Tibial artery (tissue), 4 donors: ENCODE measurements around the gene SNAP47.

ENCODE experiments used
- DNase-seq, 2 donors: peaks; one replicate each; pipeline ENCODE4 v3.0.0-alpha.2; 2019
- H3K27ac ChIP-seq, 2 donors: fragments of 200-600 bp; sonication (generic) in 1 of 2; 1 replicate in 1 of 2; 2 replicates in 1 of 2; pipeline ENCODE4 v1.5.1; 2018 to 2019; ENCODE audit warnings: mild to moderate bottlenecking in 1 of 2
- H3K27me3 ChIP-seq, 2 donors: fragments of 200-600 bp; sonication (generic) in 1 of 2; one replicate each; pipeline versions ENCODE4 v1.5.1 to v1.6.0; 2016 to 2019
- H3K36me3 ChIP-seq, 3 donors: fragments of 200-600 bp; sonication (generic) in 2 of 3; one replicate each; pipeline ENCODE4 v1.5.1; 2016 to 2019; ENCODE audit warnings: mild to moderate bottlenecking in 2 of 3
- H3K4me1 ChIP-seq, 4 donors: fragments of 200-600 bp; sonication (generic) in 2 of 4; 1 replicate in 3 of 4; 2 replicates in 1 of 4; pipeline ENCODE4 v1.5.1; 2016 to 2019
- H3K4me3 ChIP-seq, 2 donors: fragments of 200-600 bp; sonication (generic) in 1 of 2; 1 replicate in 1 of 2; 2 replicates in 1 of 2; pipeline ENCODE4 v1.5.1; 2018 to 2019; ENCODE audit warnings: mild to moderate bottlenecking in 2 of 2
- H3K9me3 ChIP-seq, 3 donors: fragments of 200-600 bp; sonication (generic) in 1 of 3; one replicate each; pipeline ENCODE4 v1.5.1; 2016 to 2019
- intact Hi-C: fragments of 100-400 bp; cut with DNase I; formaldehyde crosslinking; loops from one replicate; pipeline ENCODE4 v1.15.0; 2023; ENCODE audit warnings: low total_unique reads
- TF ChIP-seq, protein P1 (sequence below), 2 experiments: fragments of 200-600 bp in 1 of 2; fragments of 450-650 bp in 1 of 2; IDR thresholded peaks; one replicate each; pipeline ENCODE4 v1.5.1; 2017 to 2019; ENCODE audit warnings: antibody characterized with exemption in 2 of 2, mild to moderate bottlenecking in 1 of 2, moderate library complexity in 1 of 2

SNAP47 gene

DNA sequence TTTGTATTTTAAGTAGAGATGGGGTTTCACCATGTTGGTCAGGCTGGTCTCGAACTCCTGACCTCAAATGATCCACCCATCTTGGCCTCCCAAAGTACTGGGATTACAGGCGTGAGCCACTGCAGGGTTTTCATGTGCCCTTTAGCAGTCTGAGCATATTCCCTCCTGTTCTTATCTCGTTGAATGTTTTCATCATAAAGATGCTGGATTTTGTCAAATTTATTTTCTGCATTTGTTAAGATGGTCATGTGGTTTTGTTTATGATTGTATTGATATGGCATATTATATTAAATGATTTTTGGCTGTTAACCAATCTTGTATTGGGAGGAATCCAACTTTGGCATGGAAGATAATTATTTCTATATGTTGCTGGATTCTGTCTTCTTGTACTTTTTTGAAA lies 8.9 kb upstream of the SNAP47 start:
- Histone ChIP-seq H3K9me3 (peaks cover 0 to 19% (median 14%) of the 10 kb centered on the region in 3 donors), H3K27ac (no peak overlapping the region), H3K27me3 (peaks cover 0 to 2% of the 10 kb centered on the region in 2 donors), H3K4me3 (no peak overlapping the region), H3K4me1 (peaks cover 0 to 32% (median 20%) of the 10 kb centered on the region in 4 donors), H3K36me3 (peaks cover 0 to 6% (median 0%) of the 10 kb centered on the region in 3 donors)
- intact Hi-C loops: no loop called here
- DNase-seq: no peak
- TF ChIP-seq, protein P1, sequence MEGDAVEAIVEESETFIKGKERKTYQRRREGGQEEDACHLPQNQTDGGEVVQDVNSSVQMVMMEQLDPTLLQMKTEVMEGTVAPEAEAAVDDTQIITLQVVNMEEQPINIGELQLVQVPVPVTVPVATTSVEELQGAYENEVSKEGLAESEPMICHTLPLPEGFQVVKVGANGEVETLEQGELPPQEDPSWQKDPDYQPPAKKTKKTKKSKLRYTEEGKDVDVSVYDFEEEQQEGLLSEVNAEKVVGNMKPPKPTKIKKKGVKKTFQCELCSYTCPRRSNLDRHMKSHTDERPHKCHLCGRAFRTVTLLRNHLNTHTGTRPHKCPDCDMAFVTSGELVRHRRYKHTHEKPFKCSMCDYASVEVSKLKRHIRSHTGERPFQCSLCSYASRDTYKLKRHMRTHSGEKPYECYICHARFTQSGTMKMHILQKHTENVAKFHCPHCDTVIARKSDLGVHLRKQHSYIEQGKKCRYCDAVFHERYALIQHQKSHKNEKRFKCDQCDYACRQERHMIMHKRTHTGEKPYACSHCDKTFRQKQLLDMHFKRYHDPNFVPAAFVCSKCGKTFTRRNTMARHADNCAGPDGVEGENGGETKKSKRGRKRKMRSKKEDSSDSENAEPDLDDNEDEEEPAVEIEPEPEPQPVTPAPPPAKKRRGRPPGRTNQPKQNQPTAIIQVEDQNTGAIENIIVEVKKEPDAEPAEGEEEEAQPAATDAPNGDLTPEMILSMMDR (IDR thresholded peaks at IDR 0.05): no peak

DNA sequence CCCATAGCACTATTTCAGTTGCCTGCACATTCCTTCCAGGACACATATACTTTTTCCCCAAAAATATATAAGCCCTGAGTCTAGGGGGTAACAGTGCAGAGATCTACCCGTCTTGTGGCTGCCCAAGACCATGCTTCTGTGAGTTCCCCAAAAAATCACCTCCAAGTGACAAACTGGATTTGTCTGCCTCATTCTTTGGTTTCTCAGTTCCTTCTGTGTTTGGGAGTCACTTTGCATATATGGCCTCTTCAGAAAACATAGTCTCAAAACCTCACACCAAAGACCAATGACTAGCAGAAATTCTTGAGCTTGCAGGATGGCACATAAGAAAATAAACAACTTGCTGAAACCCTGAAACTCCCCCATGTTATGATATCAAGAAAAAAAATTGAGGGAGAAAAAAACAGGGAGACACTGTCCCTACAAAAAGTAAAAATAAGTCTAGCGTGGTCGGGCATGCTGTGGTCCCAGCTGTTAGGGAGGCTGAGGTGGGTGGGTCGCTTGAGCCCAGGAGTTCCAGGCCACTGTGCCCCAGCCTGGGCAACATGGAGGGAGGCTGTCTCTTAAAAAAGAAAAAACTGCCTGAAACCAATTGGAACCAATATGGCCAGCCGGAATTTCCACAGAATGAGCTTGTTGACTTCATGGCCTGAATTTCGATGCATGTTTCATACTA lies 8.2 kb upstream of the SNAP47 start:
- H3K4me1 ChIP-seq: peaks cover 0 to 32% (median 20%) of the 10 kb centered on the region in 4 donors
- H3K9me3 ChIP-seq: peaks cover 0 to 11% (median 6%) of the 10 kb centered on the region in 3 donors
- peaks cover 0 to 14% (median 6%) of the 10 kb centered on the region in 3 donors for H3K36me3 ChIP-seq
- TF ChIP-seq, protein P1 (IDR thresholded peaks at IDR 0.05): no peak
- no peak overlapping the region for H3K4me3 ChIP-seq
- H3K27me3 ChIP-seq: peaks cover 0 to 2% of the 10 kb centered on the region in 2 donors
- intact Hi-C loops: no loop called here
- DNase-seq: no peak
- no peak overlapping the region for H3K27ac ChIP-seq

DNA sequence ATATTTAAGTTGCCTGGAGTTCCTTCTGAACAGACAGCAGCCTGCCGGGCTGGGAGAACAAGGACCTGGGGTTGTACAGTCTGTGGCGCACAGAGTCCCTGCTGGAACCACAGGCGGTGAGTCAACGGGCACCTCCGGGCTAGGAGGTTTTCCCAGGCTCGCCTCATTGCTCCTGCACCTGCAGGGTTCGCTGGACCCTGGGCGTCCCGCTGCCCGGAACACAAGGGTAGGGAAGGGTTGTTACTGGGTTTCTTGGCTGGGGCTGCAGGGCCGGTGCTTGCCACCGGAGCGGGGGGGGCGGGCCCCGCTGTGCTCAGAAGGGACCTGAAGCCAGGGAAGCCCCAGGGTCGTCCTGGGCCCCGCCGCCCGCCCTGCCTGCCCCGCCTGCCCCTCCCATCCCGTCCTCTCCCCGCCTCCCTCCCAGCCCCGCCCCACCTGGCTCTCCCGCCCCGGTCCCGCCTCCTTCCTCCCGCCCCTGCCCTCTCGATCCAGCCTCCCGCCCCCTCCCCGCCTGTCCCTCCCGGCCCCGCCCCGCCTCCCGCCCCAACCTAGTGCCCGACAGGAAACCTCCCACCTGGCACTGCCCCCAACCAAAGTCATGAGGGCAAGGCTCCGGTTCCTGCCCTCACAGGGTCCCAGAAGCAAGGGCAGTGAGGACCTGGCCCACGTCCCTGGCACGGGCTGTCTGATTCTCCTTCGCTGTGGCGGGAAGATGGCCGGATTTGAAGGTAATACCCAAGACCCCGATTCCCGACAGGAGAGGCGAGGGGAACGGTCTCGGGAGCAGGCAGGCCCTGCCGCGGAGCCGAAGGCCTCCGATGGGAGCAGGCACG lies 7.0 kb upstream of the SNAP47 start:
- TF ChIP-seq, protein P1 (IDR thresholded peaks at IDR 0.05): no peak
- H3K36me3 ChIP-seq: peaks cover 0 to 26% (median 16%) of the 10 kb centered on the region in 3 donors
- H3K27me3 ChIP-seq: peaks cover 0 to 2% of the 10 kb centered on the region in 2 donors
- H3K27ac ChIP-seq: peak overlapping the region; percentile 71
- H3K9me3 ChIP-seq: peaks cover 0 to under 1% (median 0%) of the 10 kb centered on the region in 3 donors
- peak; percentile 47 to 82 for DNase-seq
- peaks cover 0 to 36% (median 22%) of the 10 kb centered on the region in 4 donors for H3K4me1 ChIP-seq
- intact Hi-C loops: no loop called here
- peak overlapping the region; percentile 49 to 59 for H3K4me3 ChIP-seq

DNA sequence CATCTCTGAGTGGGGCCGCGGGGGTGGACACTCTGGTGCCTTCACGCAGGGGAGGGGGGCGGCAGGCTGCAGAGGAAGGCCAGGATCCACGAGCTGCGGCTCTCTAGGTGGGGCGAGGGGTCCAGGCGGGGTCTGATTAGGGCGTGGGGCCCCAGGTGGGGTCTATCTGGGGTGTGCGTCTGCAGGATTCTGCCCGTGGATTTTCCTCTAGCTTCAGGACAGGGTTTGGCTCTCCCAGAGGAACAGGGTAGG lies 6.4 kb upstream of the SNAP47 start:
- DNase-seq: no peak
- peaks cover 0 to 42% (median 28%) of the 10 kb centered on the region in 4 donors for H3K4me1 ChIP-seq
- H3K36me3 ChIP-seq: peaks cover 0 to 30% (median 16%) of the 10 kb centered on the region in 3 donors
- peak overlapping the region; percentile 49 to 59 for H3K4me3 ChIP-seq
- H3K27ac ChIP-seq: peak overlapping the region; percentile 71
- TF ChIP-seq, protein P1 (IDR thresholded peaks at IDR 0.05): no peak
- no peaks in the 10 kb centered on the region for H3K9me3 ChIP-seq
- peaks cover 0 to 2% of the 10 kb centered on the region in 2 donors for H3K27me3 ChIP-seq
- intact Hi-C loops: no loop called here

DNA sequence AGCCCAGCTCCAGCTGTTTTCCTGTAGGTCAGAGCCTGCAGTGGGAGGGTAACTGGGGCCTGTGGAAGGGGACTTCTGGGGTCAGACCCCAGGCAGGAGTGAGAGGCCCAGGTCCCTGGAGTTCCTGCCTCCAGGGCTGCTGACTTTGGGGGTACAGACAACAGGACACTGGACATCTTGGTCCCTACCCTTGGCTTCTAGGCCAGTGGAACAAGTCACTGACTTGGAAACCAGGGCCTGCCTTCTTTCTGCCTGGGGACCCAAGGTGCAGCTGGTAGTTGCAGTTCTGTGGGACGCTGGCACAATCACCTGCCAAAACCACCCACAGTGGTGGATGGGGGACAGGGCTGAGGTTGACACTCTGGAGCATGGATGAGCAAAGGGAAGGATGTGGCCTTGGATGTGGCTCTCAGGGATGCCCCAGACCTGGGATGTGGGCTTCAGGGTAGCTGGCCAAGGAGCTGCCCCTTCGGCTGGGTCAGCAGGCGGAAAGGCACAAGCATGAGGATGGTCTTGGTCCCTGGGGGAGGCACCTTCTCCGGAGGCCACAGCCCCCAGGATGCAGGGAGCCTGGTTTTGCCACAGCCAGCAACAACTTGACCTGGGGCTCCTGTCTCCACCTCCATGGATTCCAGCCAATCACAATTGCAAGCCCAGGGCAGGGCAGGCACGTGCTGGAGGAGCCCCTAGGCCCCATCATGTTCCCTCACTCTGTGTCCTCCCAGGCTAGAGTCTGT lies 5.9 kb upstream of the SNAP47 start:
- Histone ChIP-seq H3K4me1 (peaks cover 0 to 47% (median 33%) of the 10 kb centered on the region in 4 donors), H3K27ac (peak overlapping the region; percentile 71)
- intact Hi-C loops: no loop called here

More for the DNA sequence above, 5.9 kb upstream of the SNAP47 start:
- Histone ChIP-seq H3K9me3 (no peaks in the 10 kb centered on the region), H3K4me3 (peak overlapping the region; percentile 49 to 59), H3K27me3 (peaks cover 0 to 2% of the 10 kb centered on the region in 2 donors), H3K36me3 (peaks cover 0 to 30% (median 16%) of the 10 kb centered on the region in 3 donors)
- no peak for DNase-seq
- TF ChIP-seq, protein P1 (IDR thresholded peaks at IDR 0.05): no peak
